Mucosa of gallbladder (tissue), 1 donor: ENCODE data around the gene STMP1. TPM values are rescaled to one million over a fixed set of nuclear protein-coding genes. Genes with fewer than 3 reads are reported as not detected.
"Not testable (repeated sequence)": the region's sequence is repeated elsewhere in the genome, so short reads cannot be mapped to it uniquely, and the experiment has no call there.

Experiments used
- DNase-seq: peaks from one replicate; pipeline ENCODE4 v3.0.0-alpha.2; 2020; ENCODE audit warnings: low spot score
- total RNA-seq: library from RNA; stranded (reverse); gene quantifications from one replicate; pipeline ENCODE4 v1.2.1, GENCODE V29; 2021
- donor health status: DM: no; HTN: no; CAD: no.

The STMP1 gene
- 35.2 TPM for total RNA-seq

GRCh38 chr7:135662373-135663114 lies at the start of gene STMP1:
Gene STMP1, plus strand, starts transcription at chr7:135662514.
- DNase-seq = peak; percentile 96

- no peak for DNase-seq
Measured at GRCh38 chr7:135616136-135616535, 46.2 kb upstream of the STMP1 start.

- no peak for DNase-seq
Measured at GRCh38 chr7:135617781-135618180, 44.5 kb upstream of the STMP1 start.

GRCh38 chr7:135618510-135618909 lies 43.8 kb upstream of the STMP1 start:
- DNase-seq = no peak

GRCh38 chr7:135620447-135620846 lies 41.9 kb upstream of the STMP1 start:
- DNase-seq = no peak

GRCh38 chr7:135620980-135621850 lies 41.1 kb upstream of the STMP1 start:
- DNase-seq = peak; percentile 30

GRCh38 chr7:135634191-135634878 lies 28.0 kb upstream of the STMP1 start:
- no peak for DNase-seq

- not testable (repeated sequence) for DNase-seq
Measured at GRCh38 chr7:135639690-135640089, 22.6 kb upstream of the STMP1 start.

GRCh38 chr7:135644154-135644553 lies 18.2 kb upstream of the STMP1 start:
- no peak for DNase-seq

GRCh38 chr7:135644729-135645128 lies 17.6 kb upstream of the STMP1 start:
- DNase-seq = no peak

GRCh38 chr7:135645296-135645904 lies 16.9 kb upstream of the STMP1 start:
- no peak for DNase-seq

GRCh38 chr7:135647755-135648154 lies 14.6 kb upstream of the STMP1 start:
- DNase-seq = no peak

GRCh38 chr7:135648235-135648634 lies 14.1 kb upstream of the STMP1 start:
- no peak for DNase-seq

- DNase-seq = peak; percentile 24
Measured at GRCh38 chr7:135650831-135651573, 11.3 kb upstream of the STMP1 start.

- DNase-seq = no peak
Measured at GRCh38 chr7:135653340-135654080, 8.8 kb upstream of the STMP1 start.

GRCh38 chr7:135658564-135658963 lies 3.8 kb upstream of the STMP1 start:
- no peak for DNase-seq

- no peak for DNase-seq
Measured at GRCh38 chr7:135659159-135659846, 3.0 kb upstream of the STMP1 start.

GRCh38 chr7:135661311-135662122 lies 797 bp upstream of the STMP1 start:
- no peak for DNase-seq

GRCh38 chr7:135662123-135662372 lies 266 bp upstream of the STMP1 start:
- DNase-seq = no peak
